GM21367 (cell line): ENCODE measurements around the gene BTBD2.

ENCODE experiments used
- ATAC-seq: cut with Tn5 transposase; IDR thresholded peaks from one replicate; pipeline ENCODE4 v1.9.1; 2021; ENCODE audit not compliant: unreplicated experiment

BTBD2 gene

GRCh38 chr19:1987197-1988187 is 28.0 kb downstream of the BTBD2 start:
- no peak for ATAC-seq

DNA sequence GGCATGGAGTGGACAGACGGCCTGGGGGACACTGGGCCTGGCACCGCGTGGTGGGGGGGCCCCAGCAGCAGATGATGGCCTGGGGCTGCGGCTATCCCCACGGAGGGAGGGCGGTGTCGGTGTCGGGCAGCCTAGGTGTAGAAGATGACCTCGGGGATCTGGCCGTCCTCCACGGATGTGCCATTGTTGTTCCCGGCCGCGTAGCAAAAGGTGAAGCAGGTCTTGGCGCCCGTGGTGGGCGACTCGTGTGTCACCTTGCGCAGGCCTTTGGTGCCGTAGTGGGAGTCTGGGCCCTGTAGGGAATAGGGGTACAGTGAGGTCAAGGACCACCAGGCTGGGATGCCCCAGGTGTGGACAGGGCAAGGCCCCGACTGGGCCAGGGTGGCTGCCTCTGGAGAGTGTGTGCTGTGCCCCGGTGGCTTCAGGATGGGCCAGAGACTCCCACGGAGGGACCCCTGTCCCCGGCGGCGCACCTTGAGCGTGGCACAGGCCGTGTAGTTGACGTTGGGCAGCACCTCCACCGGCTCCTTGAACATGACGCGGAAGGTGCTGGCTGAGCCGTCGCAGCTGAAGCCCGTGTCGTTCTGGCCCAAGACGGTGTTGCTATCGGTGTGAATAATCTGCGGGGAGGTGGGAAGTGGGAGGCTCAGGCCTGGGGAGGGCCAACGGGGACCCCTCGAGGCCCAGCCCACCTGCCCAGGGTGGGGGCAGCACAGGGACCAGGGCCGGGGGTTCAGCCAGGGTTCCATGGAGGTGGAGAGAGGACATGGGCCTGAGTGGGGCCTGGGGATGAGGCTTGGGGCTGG is 29.0 kb downstream of the BTBD2 start:
- ATAC-seq = no peak

GRCh38 chr19:1985588-1986356 is 29.7 kb downstream of the BTBD2 start:
- ATAC-seq = no peak

DNA sequence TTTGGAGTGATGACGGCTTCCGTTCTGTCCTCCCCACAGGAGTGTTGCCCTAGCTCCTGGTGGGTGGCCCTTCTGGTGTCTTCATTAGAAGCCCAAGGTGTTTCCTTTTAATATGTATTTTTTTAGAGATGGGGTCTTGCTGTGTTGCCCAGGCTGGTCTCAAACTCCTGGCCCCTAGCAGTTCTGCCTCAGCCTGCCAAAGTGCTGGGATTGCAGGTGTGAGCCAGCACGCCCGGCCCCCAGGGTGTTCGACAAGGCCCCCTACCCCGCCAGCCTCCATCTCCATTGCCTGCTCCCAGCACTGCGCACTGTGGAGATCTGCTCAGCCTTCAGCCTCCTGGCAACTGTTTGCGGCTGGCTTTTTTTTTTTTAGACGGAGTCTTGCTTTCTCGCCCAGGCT is 31.2 kb downstream of the BTBD2 start:
- no peak for ATAC-seq

DNA sequence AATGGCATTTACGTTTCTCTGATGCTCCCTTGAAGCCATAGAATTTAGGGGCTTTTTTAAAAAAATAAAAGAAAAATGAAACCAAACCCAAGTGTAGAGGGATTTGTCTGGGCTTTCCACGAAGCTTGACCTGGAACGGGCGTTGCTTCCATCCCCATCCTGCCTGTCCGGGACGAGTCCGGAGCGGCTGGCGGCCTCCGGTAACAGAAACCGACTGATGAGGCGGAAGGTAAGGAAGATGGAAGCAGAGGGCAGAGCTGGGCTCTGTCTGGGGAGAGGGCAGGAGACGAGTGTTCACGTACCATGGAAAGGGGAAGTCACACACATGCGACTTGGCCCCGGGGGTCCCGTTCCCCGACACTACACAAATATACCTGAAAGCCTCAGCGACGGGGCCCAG is 34.3 kb downstream of the BTBD2 start:
- no peak for ATAC-seq

GRCh38 chr19:1980809-1981181 is 34.7 kb downstream of the BTBD2 start:
- no peak for ATAC-seq

- ATAC-seq = no peak
Measured at GRCh38 chr19:1980091-1980808, 35.3 kb downstream of the BTBD2 start.

- no peak for ATAC-seq
Measured at GRCh38 chr19:1979642-1980041, 35.9 kb downstream of the BTBD2 start.

GRCh38 chr19:1979017-1979416 is 36.5 kb downstream of the BTBD2 start:
- no peak for ATAC-seq

DNA sequence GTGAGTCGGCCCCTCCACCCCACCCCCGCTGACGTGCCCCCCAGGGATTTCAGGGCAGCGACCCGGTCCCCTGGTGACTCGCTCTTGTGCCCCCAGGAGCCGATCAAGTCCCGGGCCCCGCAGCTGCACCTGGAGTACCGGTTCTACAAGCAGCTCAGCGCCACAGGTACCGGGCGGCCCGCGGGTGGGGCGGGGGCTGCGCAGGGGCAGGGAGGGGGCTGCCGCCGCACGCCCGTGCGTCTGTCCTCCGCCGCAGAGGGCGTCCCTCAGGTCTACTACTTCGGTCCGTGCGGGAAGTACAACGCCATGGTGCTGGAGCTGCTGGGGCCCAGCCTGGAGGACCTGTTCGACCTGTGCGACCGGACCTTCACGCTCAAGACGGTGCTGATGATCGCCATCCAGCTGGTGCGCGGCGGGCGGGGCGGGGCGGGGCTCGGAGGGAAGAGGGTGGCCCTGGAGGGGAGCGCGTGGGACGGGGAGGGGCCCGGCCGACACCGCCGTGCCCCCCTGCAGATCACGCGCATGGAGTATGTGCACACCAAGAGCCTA is 37.1 kb downstream of the BTBD2 start:
- ATAC-seq = no peak

- ATAC-seq = no peak
Measured at GRCh38 chr19:1977120-1977519, 38.4 kb downstream of the BTBD2 start.

GRCh38 chr19:1975162-1975480 is 40.4 kb downstream of the BTBD2 start:
- ATAC-seq = no peak

GRCh38 chr19:1974381-1975161 is 40.9 kb downstream of the BTBD2 start:
- ATAC-seq = no peak

DNA sequence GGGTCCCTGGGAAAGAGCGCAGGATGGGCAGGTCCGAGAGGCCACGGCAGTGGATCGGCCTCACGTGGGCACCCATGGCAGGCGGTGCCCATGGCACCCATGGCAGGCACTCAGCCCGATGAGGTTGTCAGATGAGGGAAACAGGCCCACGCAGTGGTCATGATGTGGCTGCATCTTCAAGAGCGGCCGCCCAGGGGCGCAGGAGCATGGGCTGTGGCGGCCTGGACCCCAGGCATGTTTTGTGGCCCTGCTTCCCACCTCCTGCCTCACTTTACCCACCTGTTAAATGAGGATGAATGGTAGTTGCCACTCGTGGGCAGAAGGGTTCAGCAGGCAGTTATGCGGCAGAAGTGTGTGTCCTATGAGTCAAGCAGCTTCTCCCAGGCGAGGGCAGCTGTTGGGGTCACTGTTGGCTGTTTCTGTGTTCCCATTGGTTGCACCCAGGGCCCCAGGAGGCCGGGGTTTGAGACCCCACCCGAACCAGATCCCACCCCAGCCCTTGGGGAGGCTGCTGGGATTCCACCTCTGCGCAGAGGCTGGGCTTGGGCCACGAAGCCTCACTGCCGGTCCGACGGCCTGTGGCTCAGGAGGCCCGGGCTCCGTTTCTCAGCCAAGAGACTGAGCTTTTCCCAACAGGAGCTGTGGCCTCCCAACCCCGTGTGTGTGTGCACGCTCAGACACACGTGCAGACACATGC is 44.6 kb downstream of the BTBD2 start:
- ATAC-seq = no peak

DNA sequence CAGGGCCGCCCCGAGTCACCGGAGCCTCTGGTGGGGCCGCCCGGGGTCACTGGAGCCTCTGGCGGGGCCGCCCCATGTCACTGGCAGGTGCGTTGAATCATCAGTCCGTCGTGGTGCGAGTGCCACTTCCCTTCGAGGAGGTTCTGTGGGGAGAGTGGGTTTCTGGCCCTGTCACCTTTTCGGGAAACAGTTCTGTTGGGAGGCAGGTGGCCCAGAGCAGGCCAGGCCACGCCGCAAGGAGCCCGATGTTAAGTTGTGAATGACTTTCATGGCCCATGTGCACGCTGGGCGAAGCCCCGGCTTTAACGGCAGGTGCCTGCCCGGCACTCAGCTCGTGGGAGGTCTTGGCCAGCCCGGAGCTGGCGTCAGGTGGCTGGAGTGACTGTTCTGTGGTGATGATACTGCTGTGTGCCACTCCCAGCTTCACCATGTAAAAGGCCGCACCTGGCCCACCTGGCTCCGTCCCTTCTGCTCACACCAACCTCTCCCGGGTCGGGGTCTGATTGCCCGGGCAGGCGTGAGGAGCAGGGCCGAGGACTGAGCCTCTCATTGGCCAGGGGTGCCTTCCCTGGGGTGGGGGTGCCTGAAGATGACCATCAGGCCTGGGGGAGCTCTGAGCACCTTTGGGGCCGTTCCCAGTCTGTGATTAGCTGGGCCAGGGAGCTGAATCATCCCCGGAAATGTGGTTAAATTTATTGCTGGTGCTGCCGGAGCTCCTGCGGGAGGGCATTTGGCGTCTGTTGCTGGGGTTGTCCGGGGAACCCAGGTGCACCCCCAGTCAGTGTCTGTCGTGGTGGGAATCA is 45.3 kb downstream of the BTBD2 start:
- no peak for ATAC-seq

- ATAC-seq = no peak
Measured at GRCh38 chr19:1969176-1970002, 46.1 kb downstream of the BTBD2 start.
